GM19238 (cell line): ENCODE results near the gene PAXX.
A peak's percentile ranks its signal among the peaks of the same experiment; 100 is the strongest.
"Not testable (repeated sequence)": the region's sequence is repeated elsewhere in the genome, so short reads cannot be mapped to it uniquely, and the experiment has no call there.

Source experiments
- DNase-seq: peaks from one replicate; pipeline ENCODE4 v3.0.0; 2011; ENCODE audit warnings: low spot score; ENCODE audit not compliant: insufficient read length

The PAXX gene

DNA sequence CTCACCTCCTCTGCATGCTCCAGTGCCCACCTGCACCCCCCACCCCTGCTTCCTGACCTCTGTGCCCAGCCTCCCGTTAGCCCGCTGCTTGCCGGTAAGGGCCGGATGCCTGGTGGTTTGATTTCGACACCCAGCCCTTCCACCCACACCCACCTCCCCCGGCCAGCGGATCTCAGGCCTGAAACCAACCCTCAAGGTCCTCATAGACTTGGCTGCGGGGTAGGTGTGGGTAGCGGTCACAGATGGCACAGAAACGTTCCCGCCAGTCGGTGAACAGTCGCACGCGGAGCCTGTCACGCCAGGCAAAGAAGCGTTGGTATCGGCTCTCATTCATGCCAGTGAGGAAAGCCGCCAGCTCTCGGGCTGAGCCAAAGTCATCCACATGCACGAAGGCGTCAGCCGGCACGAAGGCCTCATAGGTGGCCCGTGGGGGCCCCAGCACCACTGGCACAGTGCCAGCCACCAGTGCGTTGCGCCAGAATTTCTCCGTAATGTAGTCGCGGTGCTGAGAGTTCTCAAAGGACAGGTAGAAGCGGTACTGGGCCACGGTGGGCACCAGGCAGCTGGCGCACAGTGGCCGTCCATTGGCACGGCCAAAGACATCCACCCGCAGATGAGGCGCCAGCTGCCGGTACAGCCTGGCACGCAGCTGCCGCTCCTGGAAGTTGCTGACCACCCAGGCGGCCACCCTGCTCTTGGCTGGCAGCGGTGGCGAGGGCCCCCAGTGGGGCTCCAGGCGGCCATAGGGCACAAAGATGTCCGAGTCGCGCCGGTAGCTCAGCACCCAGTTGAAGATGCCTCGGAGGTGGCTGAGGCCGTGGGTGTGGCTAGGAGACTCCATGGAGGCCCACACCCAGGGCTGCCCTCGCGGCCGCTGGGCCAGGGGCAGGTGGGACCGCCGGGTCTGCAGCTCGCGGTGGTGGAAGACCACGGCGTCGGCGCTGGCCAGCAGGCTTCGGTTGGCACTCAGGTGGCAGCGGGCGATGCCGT lies 38.6 kb downstream of the PAXX start:
- DNase-seq: no peak

- DNase-seq: no peak
Measured at GRCh38 chr9:137031904-137032640, 39.9 kb downstream of the PAXX start, which contains the start of gene FUT7. TSS of gene FUT7 (minus strand) at chr9:137032088. CDS start at chr9:137031991, 97 bp downstream.

DNA sequence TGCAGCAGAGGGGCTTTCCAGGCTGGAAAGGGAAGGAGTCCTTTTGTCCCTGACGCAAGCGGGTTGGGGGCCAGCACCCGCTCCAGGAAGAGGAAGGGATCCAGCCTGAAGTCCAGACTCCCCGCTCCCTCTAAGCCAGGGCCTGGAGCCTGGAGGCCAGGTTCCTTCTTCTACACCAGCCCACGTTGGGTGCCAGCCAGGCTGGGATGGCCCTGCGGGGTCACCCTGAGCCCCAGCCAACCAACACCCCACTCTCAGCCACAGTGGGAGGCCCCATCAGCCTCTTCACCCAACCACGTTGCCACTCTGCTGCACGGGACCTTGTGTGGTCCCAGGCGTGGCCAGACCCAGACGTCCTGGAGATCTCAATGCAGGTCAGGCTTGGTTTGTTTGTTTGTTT lies 40.6 kb downstream of the PAXX start:
- DNase-seq: no peak

DNA sequence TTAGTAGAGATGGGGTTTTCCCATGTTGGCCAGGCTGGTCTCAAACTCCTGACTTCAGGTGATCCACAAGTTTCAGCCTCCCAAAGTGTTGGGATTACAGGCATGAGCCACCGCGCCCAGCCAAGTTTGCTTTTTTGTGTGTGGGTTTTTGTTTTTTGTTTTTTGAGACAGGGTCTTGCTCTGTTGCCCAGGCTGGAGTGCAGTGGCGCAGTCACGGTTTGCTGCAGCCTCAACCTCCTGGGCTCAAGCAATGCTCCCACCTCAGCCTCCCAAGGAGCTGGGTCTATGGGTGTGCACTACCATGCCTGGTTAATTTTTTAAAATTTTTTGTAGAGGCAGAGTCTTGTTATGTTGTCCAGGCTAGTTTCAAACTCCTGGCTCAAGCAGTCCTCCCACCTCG lies 41.3 kb downstream of the PAXX start:
- DNase-seq: not testable (repeated sequence)

DNA sequence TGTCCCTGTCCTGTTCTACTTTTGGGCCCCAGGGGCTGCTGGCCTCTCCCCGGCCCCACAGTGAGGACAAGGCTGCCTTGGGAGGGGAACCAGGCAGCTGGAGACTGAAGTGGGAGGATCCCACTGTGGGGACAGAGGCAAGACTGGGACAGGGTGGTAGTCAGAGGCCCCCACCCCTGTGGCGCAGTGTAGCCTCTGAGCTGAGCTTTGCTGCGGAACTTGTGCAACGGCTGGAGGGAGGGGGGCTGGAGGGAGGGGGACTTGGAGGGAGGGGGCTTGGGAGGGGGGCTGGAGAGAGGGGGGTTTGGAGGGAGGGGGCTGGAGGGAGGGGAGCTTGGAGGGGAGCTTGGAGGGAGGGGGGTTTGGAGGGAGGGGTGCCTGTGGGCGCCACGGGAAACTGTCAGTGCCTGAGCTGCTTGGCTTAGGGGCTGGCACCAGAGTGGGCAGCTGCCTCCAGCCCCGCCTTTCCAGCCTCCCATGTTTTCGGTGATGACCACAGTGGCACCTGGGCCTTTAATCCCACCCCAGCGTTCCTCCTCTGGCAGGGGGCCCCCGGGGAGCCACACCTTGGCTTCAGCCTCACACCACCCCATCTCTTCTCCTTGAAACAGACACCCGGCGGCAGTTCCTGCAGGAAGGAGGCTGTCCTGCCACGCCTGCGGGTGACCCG lies 42.0 kb downstream of the PAXX start:
- DNase-seq: no peak

DNA sequence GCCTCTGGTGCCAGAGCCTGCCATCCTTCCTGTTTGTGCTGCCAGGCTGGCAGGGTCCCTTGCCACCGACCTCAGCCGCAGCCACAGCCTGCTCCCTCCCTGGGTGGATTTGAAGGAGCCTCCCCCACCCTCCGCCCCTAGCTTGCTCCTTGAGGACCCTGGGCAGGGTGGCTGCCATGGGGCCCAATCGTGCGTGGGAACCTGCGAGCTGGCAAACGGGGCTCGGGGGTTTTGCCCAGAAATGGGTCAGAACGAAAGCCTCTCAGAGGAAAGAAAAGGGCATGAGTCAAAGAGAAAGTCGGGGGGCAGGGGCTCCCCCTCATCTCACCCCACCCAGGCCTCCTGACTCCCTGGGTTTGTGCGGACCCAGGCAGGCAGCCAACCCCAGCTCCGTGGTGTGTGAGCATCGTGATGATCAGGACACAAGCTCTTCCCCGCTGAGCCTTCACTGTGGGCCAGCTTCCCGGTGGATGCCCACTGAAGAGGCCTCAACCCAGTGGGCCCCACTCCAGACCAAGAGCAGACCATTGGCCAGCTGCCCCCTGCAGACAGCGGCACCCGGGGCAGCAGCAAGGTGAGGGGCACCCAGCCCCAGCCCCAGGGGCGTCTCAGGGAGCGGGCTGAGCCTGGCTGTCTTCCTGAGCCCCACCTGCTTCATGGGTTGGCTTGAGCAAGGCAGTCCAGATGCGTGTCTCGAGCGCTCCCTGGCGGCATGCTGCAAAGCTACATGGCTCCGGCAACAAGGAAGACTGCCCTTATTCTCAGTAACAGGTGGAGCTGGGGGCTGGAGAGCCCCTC lies 42.7 kb downstream of the PAXX start:
- DNase-seq: peak; percentile 96

DNA sequence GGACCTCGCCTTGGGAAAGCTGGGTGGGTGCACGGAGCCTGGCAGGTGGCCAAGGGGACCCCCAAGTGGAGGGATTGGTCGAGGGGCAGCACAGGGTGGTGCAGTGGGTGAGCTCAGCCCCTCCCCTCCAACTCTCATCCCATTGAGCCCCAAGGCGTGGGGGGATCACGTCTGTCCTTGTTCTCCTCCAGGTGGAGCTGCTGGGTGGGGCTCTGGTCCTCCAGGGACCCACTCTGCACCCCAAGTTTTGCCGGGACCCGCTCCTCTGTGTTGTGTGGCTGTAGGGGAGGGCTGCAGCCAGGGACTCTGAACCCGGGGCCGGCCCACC lies 43.2 kb downstream of the PAXX start:
- DNase-seq: no peak

DNA sequence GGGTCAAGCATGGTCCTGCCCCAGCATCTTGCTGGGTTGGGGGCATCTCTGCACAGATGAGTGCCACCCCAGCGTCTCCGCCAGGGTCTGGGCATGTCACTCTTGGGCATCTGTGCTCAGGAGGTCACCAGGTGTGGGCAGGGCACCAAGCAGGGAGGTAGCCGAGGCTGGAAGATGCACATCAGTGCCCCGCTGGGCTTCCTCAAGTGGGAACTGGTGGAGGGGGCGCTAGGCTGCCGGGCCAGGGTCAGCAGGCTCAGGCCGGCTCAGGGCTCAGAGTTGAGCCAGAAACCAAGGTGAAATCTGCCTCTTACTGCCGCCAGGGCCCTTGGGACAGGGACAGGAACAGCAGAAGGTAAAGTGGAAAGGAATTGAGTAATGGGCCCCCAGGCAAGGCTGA lies 43.7 kb downstream of the PAXX start:
- DNase-seq: no peak

GRCh38 chr9:137037035-137037434 lies 44.8 kb downstream of the PAXX start:
- no peak for DNase-seq

DNA sequence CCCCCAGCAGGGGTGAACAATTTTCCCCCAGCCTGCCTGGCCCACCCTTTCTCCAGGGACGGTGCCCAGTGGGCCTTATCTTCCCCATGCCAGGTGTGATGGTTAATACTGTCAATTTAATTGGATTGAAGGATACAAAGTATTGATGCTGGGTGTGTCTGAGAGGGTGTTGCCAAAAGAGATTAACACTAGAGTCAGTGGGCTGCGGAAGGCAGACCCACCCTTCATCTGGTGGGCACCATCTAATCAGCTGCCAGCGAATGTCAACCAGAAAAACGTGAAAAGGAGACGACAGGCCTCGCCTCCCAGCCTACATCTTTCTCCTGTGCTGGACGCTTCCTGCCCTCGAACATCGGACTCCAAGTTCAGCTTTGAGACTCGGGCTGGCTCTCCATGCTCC lies 45.3 kb downstream of the PAXX start:
- DNase-seq: no peak

DNA sequence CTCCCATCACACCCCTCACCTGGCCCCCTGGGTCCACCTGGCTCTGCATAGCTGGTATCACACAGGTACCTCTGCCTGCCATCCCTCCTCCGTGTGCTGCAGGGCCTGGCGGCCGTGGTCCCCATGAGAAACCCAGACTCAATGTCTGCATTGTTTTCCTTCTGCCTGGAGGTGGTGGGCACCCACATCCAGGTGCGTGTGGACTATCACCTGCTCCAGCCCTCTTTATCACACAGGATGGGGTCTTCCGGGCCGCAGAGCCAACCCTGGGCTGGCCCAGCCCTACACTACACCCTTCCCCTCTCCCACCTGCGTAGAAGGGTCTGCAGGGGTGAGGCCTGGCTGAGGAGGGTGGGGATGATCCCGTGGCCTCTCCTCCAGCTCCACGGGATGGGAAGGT lies 46.7 kb downstream of the PAXX start:
- no peak for DNase-seq

DNA sequence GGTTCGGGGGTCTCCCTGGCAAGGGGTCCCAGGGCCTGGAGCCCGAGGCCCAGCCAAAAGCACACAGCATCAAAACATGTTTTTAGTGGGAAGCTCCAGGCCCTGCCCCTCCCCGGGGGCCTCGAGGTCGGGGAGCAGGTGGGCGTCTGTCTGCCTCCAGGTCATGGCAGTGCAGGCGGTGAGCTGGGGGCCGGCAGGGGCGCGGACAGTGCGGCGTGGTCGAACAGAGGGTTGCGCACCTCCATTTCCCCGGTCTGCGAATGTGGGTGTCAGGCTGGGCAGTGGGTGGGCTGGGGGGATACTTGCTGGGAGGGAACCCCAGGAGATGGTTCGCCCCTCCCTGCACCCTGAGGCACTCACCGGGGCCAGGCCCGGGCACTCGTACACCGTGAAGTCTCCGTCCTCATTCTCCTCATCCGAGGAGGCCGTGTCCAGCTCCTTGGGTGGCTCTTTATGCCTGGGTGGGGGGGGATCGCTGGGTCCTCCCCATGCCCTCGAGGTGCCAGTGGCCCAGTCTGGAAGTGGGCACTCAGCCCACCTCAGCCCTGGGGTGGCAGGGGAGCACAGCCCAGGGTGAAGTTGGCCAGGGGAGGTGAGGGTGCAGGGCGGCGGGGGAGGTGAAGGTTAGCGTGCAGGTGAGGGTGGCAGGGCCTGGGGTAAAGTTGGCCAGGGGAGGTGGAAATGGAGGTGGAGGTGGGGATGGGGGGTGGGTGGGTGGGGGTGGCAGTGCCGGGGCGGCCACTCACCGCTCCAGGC lies 47.6 kb downstream of the PAXX start:
- no peak for DNase-seq

DNA sequence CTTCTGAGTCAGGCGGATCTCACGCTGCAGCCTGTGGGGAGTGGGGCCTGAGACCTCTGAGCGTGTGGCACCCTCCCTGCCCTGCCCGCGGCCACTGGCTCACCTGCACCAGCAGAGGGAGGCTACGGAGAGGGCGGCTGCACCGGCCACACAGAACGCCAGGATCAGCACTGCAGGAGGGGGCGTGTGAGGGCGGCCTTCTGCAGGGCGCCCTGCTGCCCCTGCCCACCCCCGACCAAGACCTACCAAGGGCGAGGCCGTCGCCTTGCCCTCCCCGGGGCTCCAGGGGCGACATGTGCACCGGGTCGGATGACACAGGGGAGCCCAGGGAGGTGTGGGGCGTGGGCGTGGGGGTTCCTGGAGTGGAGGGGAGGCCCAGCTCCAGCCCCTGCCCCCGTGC lies 48.3 kb downstream of the PAXX start:
- no peak for DNase-seq

DNA sequence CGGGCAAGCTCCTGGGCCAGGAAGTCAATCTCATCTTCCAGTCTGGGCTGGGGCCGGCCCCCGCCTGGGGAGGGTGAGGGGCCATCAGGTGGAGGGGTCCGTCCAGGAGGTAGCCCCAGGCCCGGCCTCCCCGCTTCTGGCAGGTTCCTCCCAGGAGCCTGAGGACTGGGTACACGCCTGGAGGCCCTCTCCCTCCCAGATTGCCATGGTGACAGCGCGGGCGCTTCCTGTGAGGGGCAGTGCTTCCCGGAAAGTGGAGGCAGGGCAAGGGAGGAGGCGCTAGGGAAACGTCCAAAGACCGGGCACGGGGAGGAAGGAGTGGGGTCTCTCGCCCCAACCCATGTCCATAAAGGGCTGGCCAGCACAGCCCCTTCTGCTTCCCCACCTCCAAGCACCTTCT lies 48.9 kb downstream of the PAXX start:
- no peak for DNase-seq

DNA sequence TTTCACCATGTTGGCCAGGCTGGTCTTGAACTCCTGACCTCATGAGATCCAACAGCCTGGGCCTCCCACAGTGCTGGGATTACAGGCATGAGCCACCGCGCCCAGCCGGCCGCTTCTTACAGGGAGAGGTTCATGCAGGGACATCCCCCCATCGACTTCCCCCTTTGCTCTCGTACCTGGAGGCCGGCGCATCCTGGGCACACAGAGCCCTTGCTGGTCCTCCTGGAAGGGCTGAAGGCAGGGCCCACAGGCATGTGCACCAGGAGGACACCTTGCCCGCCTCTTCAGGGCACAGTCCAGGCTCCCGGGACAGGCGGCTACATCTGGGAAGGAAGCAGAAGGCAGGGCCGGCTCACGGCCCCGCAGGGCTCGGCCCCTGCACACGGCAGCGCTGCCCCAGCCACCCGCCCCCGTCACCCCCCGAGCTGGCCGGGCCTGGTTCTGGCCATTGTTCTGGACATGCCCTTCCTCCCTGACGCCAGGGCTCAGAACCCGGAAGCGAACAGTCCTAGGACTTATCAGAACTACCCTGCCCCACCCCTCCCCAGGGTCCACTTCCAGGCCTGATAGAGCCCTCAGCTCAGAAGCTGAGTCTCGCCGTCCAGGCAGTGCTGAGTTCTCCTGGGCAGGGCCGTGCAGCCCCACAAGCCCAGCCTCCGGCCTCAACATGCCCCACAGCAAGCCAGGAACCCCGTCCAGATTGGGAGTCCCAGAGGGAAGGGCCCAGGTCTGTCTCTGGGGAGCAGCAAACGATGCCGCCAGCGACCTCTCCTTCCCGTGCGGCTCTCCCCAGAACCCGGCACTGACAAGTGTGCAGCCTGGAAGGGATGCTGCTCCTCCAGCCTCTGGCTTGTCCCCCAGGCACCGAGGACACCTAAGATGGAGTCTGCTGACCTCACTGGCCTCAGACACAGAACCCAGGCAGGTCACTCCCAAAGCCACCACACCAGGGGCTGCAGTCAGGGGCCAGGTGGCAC lies 50.8 kb downstream of the PAXX start:
- no peak for DNase-seq
